ENCODE results near the gene TAF8.

The TAF8 gene

GRCh38 chr6:42068173-42068572 lies 17.8 kb downstream of the TAF8 start:
- H3K36me3 Mint-ChIP-seq (ENCODE audit: low read depth), result peaks cover 21% of the 10 kb centered on the region
- H3K4me1 Mint-ChIP-seq (ENCODE audit: low read depth), result no peaks in the 10 kb centered on the region
- H3K27me3 Mint-ChIP-seq (ENCODE audit: low read depth), result no peaks in the 10 kb centered on the region
- no peak overlapping the region for H3K4me3 Mint-ChIP-seq
- no peaks in the 10 kb centered on the region for H3K9me3 Mint-ChIP-seq
- H3K27ac Mint-ChIP-seq, result no peak overlapping the region

- H3K4me3 Mint-ChIP-seq, result no peak overlapping the region
- no peaks in the 10 kb centered on the region for H3K4me1 Mint-ChIP-seq (ENCODE audit: low read depth)
- peaks cover 18% of the 10 kb centered on the region for H3K36me3 Mint-ChIP-seq (ENCODE audit: low read depth)
- H3K27me3 Mint-ChIP-seq (ENCODE audit: low read depth), result no peaks in the 10 kb centered on the region
- H3K9me3 Mint-ChIP-seq, result no peaks in the 10 kb centered on the region
- no peak overlapping the region for H3K27ac Mint-ChIP-seq
Measured at GRCh38 chr6:42068872-42069522, 18.7 kb downstream of the TAF8 start.

GRCh38 chr6:42071881-42072583 lies 21.7 kb downstream of the TAF8 start:
- Mint-ChIP-seq H3K4me3 (no peak overlapping the region), H3K36me3 (ENCODE audit: low read depth) (peaks cover 15% of the 10 kb centered on the region), H3K9me3 (no peaks in the 10 kb centered on the region), H3K4me1 (ENCODE audit: low read depth) (no peaks in the 10 kb centered on the region), H3K27me3 (ENCODE audit: low read depth) (no peaks in the 10 kb centered on the region), H3K27ac (peak overlapping the region; percentile 26)

- H3K27me3 Mint-ChIP-seq (ENCODE audit: low read depth), result no peaks in the 10 kb centered on the region
- peak overlapping the region; percentile 16 for H3K27ac Mint-ChIP-seq
- H3K4me1 Mint-ChIP-seq (ENCODE audit: low read depth), result no peaks in the 10 kb centered on the region
- H3K36me3 Mint-ChIP-seq (ENCODE audit: low read depth), result peaks cover 17% of the 10 kb centered on the region
- no peak overlapping the region for H3K4me3 Mint-ChIP-seq
- H3K9me3 Mint-ChIP-seq, result no peaks in the 10 kb centered on the region
Measured at GRCh38 chr6:42073287-42073686, 23.0 kb downstream of the TAF8 start.

GRCh38 chr6:42075159-42075838 lies 25.0 kb downstream of the TAF8 start:
- Mint-ChIP-seq H3K9me3 (no peaks in the 10 kb centered on the region), H3K4me3 (no peak overlapping the region), H3K27me3 (ENCODE audit: low read depth) (no peaks in the 10 kb centered on the region), H3K36me3 (ENCODE audit: low read depth) (peaks cover 24% of the 10 kb centered on the region), H3K4me1 (ENCODE audit: low read depth) (no peaks in the 10 kb centered on the region), H3K27ac (no peak overlapping the region)

GRCh38 chr6:42078386-42078785 lies 28.1 kb downstream of the TAF8 start:
- H3K36me3 Mint-ChIP-seq (ENCODE audit: low read depth), result peaks cover 22% of the 10 kb centered on the region
- H3K9me3 Mint-ChIP-seq, result no peaks in the 10 kb centered on the region
- H3K27me3 Mint-ChIP-seq (ENCODE audit: low read depth), result no peaks in the 10 kb centered on the region
- H3K4me3 Mint-ChIP-seq, result no peak overlapping the region
- H3K27ac Mint-ChIP-seq, result no peak overlapping the region
- no peaks in the 10 kb centered on the region for H3K4me1 Mint-ChIP-seq (ENCODE audit: low read depth)

- H3K36me3 Mint-ChIP-seq (ENCODE audit: low read depth), result peaks cover 22% of the 10 kb centered on the region
- no peak overlapping the region for H3K27ac Mint-ChIP-seq
- H3K4me1 Mint-ChIP-seq (ENCODE audit: low read depth), result no peaks in the 10 kb centered on the region
- H3K27me3 Mint-ChIP-seq (ENCODE audit: low read depth), result no peaks in the 10 kb centered on the region
- no peaks in the 10 kb centered on the region for H3K9me3 Mint-ChIP-seq
- no peak overlapping the region for H3K4me3 Mint-ChIP-seq
Measured at GRCh38 chr6:42079941-42080464, 29.7 kb downstream of the TAF8 start.

- Mint-ChIP-seq H3K9me3 (no peaks in the 10 kb centered on the region), H3K27ac (no peak overlapping the region), H3K4me1 (ENCODE audit: low read depth) (no peaks in the 10 kb centered on the region), H3K27me3 (ENCODE audit: low read depth) (no peaks in the 10 kb centered on the region), H3K36me3 (ENCODE audit: low read depth) (peaks cover 20% of the 10 kb centered on the region), H3K4me3 (no peak overlapping the region)
Measured at GRCh38 chr6:42083530-42083929, 33.2 kb downstream of the TAF8 start.

- H3K4me3 Mint-ChIP-seq, result no peak overlapping the region
- peaks cover 15% of the 10 kb centered on the region for H3K36me3 Mint-ChIP-seq (ENCODE audit: low read depth)
- H3K27ac Mint-ChIP-seq, result no peak overlapping the region
- H3K9me3 Mint-ChIP-seq, result no peaks in the 10 kb centered on the region
- no peaks in the 10 kb centered on the region for H3K27me3 Mint-ChIP-seq (ENCODE audit: low read depth)
- no peaks in the 10 kb centered on the region for H3K4me1 Mint-ChIP-seq (ENCODE audit: low read depth)
Measured at GRCh38 chr6:42084889-42085288, 34.6 kb downstream of the TAF8 start.

GRCh38 chr6:42086046-42087035 lies 36.0 kb downstream of the TAF8 start:
- Mint-ChIP-seq H3K27ac (no peak overlapping the region), H3K27me3 (ENCODE audit: low read depth) (no peaks in the 10 kb centered on the region), H3K4me1 (ENCODE audit: low read depth) (no peaks in the 10 kb centered on the region), H3K9me3 (no peaks in the 10 kb centered on the region), H3K36me3 (ENCODE audit: low read depth) (peaks cover 13% of the 10 kb centered on the region), H3K4me3 (no peak overlapping the region)

- Mint-ChIP-seq H3K27ac (no peak overlapping the region), H3K9me3 (no peaks in the 10 kb centered on the region), H3K4me3 (no peak overlapping the region), H3K27me3 (ENCODE audit: low read depth) (no peaks in the 10 kb centered on the region), H3K36me3 (ENCODE audit: low read depth) (peaks cover 3% of the 10 kb centered on the region), H3K4me1 (ENCODE audit: low read depth) (no peaks in the 10 kb centered on the region)
Measured at GRCh38 chr6:42088101-42088591, 37.8 kb downstream of the TAF8 start.

GRCh38 chr6:42090819-42091717 lies 40.7 kb downstream of the TAF8 start:
- Mint-ChIP-seq H3K4me3 (no peak overlapping the region), H3K36me3 (ENCODE audit: low read depth) (no peaks in the 10 kb centered on the region), H3K27me3 (ENCODE audit: low read depth) (no peaks in the 10 kb centered on the region), H3K4me1 (ENCODE audit: low read depth) (no peaks in the 10 kb centered on the region), H3K27ac (no peak overlapping the region), H3K9me3 (no peaks in the 10 kb centered on the region)

- no peaks in the 10 kb centered on the region for H3K9me3 Mint-ChIP-seq
- H3K27ac Mint-ChIP-seq, result no peak overlapping the region
- H3K4me3 Mint-ChIP-seq, result no peak overlapping the region
- H3K4me1 Mint-ChIP-seq (ENCODE audit: low read depth), result no peaks in the 10 kb centered on the region
- no peaks in the 10 kb centered on the region for H3K27me3 Mint-ChIP-seq (ENCODE audit: low read depth)
- H3K36me3 Mint-ChIP-seq (ENCODE audit: low read depth), result no peaks in the 10 kb centered on the region
Measured at GRCh38 chr6:42091718-42092023, 41.3 kb downstream of the TAF8 start.

All from T-helper 1 cell treated with Interleukin-12 subunit alpha and Interleukin-12 subunit beta and Interleukin-4 antibody, amounts not matched to agents 30 μg/mL and 1 μg/mL, for 36 hours (primary cell).